ENCODE results near the gene CEP43. TPM values are rescaled to one million over a fixed set of nuclear protein-coding genes. Genes with fewer than 3 reads are reported as not detected.

CEP43 gene
- total RNA-seq, 4 donors from 2014 or later = 28.2 to 37.1 (median 32.7) TPM

DNA sequence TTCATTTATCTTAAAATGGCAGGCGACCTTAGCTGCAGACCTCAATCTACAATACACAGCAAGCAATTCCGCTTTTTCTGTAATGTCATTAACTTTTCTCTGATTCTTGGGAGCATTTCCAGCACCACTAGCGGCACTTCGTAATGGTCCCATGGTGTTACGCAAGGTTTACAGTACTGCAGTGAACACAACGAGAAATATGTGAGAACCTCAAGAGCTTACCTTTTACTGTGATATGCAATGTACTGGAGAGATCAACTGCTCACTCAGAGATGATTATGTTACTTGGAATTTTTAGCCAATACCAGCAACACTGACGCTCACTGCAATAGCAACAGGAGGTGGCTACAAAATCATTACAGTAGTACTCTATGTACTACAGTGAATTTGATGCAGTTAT lies 2.8 kb upstream of the CEP43 start:
- Histone ChIP-seq H3K36me3 (no peaks in the 10 kb centered on the region), H3K27ac (no peak overlapping the region), H3K27me3 (no peaks in the 10 kb centered on the region), H3K4me1 (peaks cover 0 to 11% (median 7%) of the 10 kb centered on the region in 4 donors), H3K9me3 (no peaks in the 10 kb centered on the region), H3K4me3 (no peak overlapping the region)
- DNase-seq = no peak
- TF ChIP-seq, protein P1, sequence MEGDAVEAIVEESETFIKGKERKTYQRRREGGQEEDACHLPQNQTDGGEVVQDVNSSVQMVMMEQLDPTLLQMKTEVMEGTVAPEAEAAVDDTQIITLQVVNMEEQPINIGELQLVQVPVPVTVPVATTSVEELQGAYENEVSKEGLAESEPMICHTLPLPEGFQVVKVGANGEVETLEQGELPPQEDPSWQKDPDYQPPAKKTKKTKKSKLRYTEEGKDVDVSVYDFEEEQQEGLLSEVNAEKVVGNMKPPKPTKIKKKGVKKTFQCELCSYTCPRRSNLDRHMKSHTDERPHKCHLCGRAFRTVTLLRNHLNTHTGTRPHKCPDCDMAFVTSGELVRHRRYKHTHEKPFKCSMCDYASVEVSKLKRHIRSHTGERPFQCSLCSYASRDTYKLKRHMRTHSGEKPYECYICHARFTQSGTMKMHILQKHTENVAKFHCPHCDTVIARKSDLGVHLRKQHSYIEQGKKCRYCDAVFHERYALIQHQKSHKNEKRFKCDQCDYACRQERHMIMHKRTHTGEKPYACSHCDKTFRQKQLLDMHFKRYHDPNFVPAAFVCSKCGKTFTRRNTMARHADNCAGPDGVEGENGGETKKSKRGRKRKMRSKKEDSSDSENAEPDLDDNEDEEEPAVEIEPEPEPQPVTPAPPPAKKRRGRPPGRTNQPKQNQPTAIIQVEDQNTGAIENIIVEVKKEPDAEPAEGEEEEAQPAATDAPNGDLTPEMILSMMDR (IDR thresholded peaks at IDR 0.05) = no peak
- TF ChIP-seq POLR2A (IDR thresholded peaks at IDR 0.05) = no peak

DNA sequence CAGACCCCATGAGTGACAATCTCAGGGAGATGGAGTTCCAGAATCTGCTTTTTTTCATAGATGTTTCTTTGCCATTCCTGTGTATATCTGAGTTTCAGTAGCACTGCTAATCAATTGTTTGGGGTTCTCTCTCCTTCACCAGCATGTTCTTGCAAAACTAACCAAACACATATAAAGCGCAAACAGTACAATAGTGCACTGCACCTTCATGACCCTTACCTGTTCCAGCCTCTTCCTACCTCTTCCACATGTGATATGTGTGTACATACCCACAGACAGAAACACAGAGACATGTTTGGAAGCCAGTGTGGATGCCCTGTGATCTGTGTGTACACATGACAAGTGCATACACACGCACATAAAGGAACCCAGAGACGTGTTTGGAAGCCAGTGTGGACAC lies 1.8 kb upstream of the CEP43 start:
- H3K4me3 ChIP-seq = peak overlapping the region in 1 of 4 donors; percentile 86
- no peaks in the 10 kb centered on the region for H3K36me3 ChIP-seq
- H3K27me3 ChIP-seq = no peaks in the 10 kb centered on the region
- no peak overlapping the region for H3K27ac ChIP-seq
- DNase-seq = no peak
- H3K9me3 ChIP-seq = no peaks in the 10 kb centered on the region
- TF ChIP-seq, protein P1 (IDR thresholded peaks at IDR 0.05) = no peak
- TF ChIP-seq POLR2A (IDR thresholded peaks at IDR 0.05) = no peak
- peaks cover 0 to 14% (median 7%) of the 10 kb centered on the region in 4 donors for H3K4me1 ChIP-seq

DNA sequence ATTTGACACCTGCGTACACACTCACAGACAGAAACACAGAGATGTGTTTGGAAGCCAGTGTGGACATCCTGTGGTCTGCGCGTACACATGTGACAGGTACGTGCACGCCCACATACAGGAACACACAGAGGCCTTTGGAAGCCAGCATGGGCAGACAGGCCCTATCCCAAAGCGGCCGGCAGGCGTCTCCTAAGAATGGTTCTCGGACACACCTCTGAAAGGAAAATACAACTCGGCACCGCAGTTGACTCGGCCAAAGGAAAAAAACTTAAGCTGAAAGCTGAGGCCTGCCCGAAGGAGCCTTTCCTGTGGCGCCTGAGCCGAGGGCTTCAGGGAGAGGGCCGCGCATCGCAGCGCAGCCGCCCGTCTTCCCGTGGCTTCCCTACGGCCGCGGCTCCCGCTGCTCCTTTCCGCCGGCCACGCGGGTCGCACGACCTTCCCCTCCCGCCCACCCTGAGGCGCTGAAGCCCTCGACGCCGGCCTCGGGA lies 1.4 kb upstream of the CEP43 start:
- peak; percentile 67 to 78 (median 74) for DNase-seq
- Histone ChIP-seq H3K9me3 (no peaks in the 10 kb centered on the region), H3K36me3 (no peaks in the 10 kb centered on the region), H3K4me3 (peak overlapping the region; percentile 75 to 92 (median 88)), H3K27ac (peak overlapping the region; percentile 57 to 80 (median 74)), H3K4me1 (peaks cover 0 to 14% (median 7%) of the 10 kb centered on the region in 4 donors), H3K27me3 (no peaks in the 10 kb centered on the region)
- no peak for TF ChIP-seq POLR2A (IDR thresholded peaks at IDR 0.05)
- TF ChIP-seq, protein P1 (IDR thresholded peaks at IDR 0.05) = peak in 4 of 6 experiments; percentile 26 to 59 (median 54)

DNA sequence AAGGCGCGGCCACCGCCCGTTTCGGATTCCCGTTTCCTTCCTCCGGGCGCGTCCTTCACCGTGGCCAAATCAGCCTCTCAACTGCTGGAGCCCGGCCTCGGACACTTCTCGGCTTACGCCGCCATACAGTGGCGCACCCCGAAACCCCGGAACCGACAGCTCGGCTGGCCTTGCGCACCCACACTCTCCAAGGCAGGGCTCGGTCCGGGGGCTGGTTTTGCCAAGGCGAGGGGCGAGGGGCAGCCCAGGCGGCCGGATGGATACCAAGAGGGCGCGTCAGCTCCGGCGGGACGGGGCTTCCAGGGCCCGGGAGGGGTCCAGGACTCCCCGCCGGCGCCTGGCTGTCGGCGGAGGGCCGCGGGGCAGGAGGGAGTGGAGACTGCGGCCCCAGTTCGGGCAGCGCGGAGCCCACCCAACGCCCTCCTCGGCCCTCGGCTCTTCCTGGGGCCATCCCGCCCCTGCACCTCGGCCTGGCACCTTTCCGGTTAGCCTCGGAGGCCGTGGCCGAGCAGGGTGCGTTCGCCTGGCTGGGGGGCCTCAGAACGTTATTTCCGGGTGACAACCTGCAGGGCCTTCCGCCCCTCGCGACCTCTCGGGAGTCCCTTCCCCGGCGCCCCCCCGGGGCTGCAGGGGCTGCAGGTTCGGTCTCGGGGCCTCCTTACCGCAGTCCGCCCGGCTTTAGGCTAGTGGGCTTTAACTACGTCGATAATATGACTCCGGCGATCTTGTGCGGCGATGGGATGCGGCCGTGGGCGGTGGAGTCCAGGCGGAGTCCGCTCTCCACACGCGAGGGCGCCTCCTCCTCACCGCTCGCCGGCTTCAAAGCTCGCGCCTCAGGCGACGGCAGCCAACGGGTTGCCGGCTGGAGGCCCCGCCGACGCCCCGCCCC lies 697 bp upstream of the CEP43 start:
- Histone ChIP-seq H3K27ac (peak overlapping the region; percentile 57 to 80 (median 74)), H3K4me3 (peak overlapping the region; percentile 75 to 92 (median 88)), H3K36me3 (peaks cover 0 to under 1% (median 0%) of the 10 kb centered on the region in 3 donors), H3K27me3 (no peaks in the 10 kb centered on the region), H3K9me3 (no peaks in the 10 kb centered on the region), H3K4me1 (peaks cover 0 to 14% (median 7%) of the 10 kb centered on the region in 4 donors)
- peak; percentile 26 to 64 (median 60) for DNase-seq
- no peak for TF ChIP-seq POLR2A (IDR thresholded peaks at IDR 0.05)
- TF ChIP-seq, protein P1 (IDR thresholded peaks at IDR 0.05) = no peak

DNA sequence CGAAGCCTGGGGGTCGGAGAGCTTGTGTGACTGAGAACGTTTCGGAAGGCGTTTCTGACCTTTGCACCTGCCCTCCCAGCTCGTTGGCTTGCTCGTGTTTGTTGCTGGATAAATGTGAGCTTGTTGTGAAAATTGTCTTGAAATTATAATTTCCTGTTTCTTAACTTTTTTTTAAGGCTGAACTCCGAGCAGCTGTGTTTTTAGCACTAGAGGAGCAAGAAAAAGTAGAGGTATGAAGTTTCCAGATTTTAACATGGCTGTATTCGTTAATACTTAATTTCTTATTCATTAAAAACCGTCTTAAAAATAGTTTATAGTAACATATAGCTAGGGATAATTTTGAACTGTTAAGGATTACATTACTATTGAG lies 672 bp downstream of the CEP43 start:
- peaks cover 0 to 14% (median 7%) of the 10 kb centered on the region in 4 donors for H3K4me1 ChIP-seq
- H3K9me3 ChIP-seq = no peaks in the 10 kb centered on the region
- TF ChIP-seq, protein P1 (IDR thresholded peaks at IDR 0.05) = no peak
- TF ChIP-seq POLR2A (IDR thresholded peaks at IDR 0.05) = no peak
- DNase-seq = peak in 1 of 3 donors; percentile 68
- peak overlapping the region; percentile 62 to 80 (median 74) for H3K27ac ChIP-seq
- peaks cover 0 to 13% (median 0%) of the 10 kb centered on the region in 3 donors for H3K36me3 ChIP-seq
- peak overlapping the region; percentile 75 to 92 (median 88) for H3K4me3 ChIP-seq
- no peaks in the 10 kb centered on the region for H3K27me3 ChIP-seq

Measured in Peyer's patch (tissue), 4 donors.